Urothelium cell line (cell line): ENCODE data around the gene GCH1.
"Not testable (repeated sequence)": the region's sequence is repeated elsewhere in the genome, so short reads cannot be mapped to it uniquely, and the experiment has no call there.

Experiments used
- DNase-seq: peaks from one replicate; pipeline ENCODE4 v3.0.0; 2011; ENCODE audit warnings: low spot score, mixed read lengths
- FAIRE-seq: peaks from 2 replicates; lab custom pipeline; 2011; peaks lifted over from hg19 to GRCh38; lab: Jason Lieb, UNC

GCH1 gene

GRCh38 chr14:54870154-54871090, 32.2 kb downstream of the GCH1 start:
- DNase-seq, FAIRE-seq: not testable (repeated sequence)

- FAIRE-seq (no peak), DNase-seq (no peak)
Measured at GRCh38 chr14:54867011-54867410, 35.6 kb downstream of the GCH1 start.

- DNase-seq (no peak), FAIRE-seq (no peak)
Measured at GRCh38 chr14:54866588-54866987, 36.0 kb downstream of the GCH1 start.

- DNase-seq (no peak), FAIRE-seq (no peak)
Measured at GRCh38 chr14:54864526-54864925, 38.1 kb downstream of the GCH1 start.

GRCh38 chr14:54857830-54858269, 44.8 kb downstream of the GCH1 start:
- DNase-seq (no peak), FAIRE-seq (no peak)

- FAIRE-seq (peak; percentile 69), DNase-seq (no peak)
Measured at GRCh38 chr14:54856152-54856551, 46.5 kb downstream of the GCH1 start.

- FAIRE-seq (no peak), DNase-seq (no peak)
Measured at GRCh38 chr14:54854181-54854580, 48.4 kb downstream of the GCH1 start.

- FAIRE-seq, result no peak
- no peak for DNase-seq
Measured at GRCh38 chr14:54853339-54853738, 49.3 kb downstream of the GCH1 start.

- no peak for DNase-seq
- no peak for FAIRE-seq
Measured at GRCh38 chr14:54852215-54852614, 50.4 kb downstream of the GCH1 start.

- peak; percentile 20 for FAIRE-seq
- no peak for DNase-seq
Measured at GRCh38 chr14:54848910-54849309, 53.7 kb downstream of the GCH1 start.

- DNase-seq (no peak), FAIRE-seq (no peak)
Measured at GRCh38 chr14:54845641-54846040, 57.0 kb downstream of the GCH1 start.

- peak; percentile 53 for FAIRE-seq
- no peak for DNase-seq
Measured at GRCh38 chr14:54844479-54844878, 58.1 kb downstream of the GCH1 start.

- no peak for DNase-seq
- no peak for FAIRE-seq
Measured at GRCh38 chr14:54840798-54841197, 61.8 kb downstream of the GCH1 start.

GRCh38 chr14:54840336-54840735, 62.3 kb downstream of the GCH1 start:
- FAIRE-seq (no peak), DNase-seq (no peak)

- DNase-seq (no peak), FAIRE-seq (no peak)
Measured at GRCh38 chr14:54839701-54840119, 62.9 kb downstream of the GCH1 start.

GRCh38 chr14:54838931-54839512, 63.6 kb downstream of the GCH1 start:
- FAIRE-seq (peak; percentile 40), DNase-seq (no peak)

- DNase-seq (no peak), FAIRE-seq (no peak)
Measured at GRCh38 chr14:54837508-54838149, 65.0 kb downstream of the GCH1 start.

GRCh38 chr14:54836231-54836630, 66.4 kb downstream of the GCH1 start:
- FAIRE-seq, result no peak
- no peak for DNase-seq

- no peak for FAIRE-seq
- no peak for DNase-seq
Measured at GRCh38 chr14:54834727-54835126, 67.9 kb downstream of the GCH1 start.

- no peak for DNase-seq
- FAIRE-seq, result no peak
Measured at GRCh38 chr14:54834081-54834480, 68.5 kb downstream of the GCH1 start.

- FAIRE-seq, result no peak
- DNase-seq, result no peak
Measured at GRCh38 chr14:54830650-54831049, 72.0 kb downstream of the GCH1 start.
